ENCODE data around the gene ZFYVE26. TPM values are rescaled to one million over a fixed set of nuclear protein-coding genes. Genes with fewer than 3 reads are reported as not detected.

Gene ZFYVE26
- total RNA-seq, 1 experiment from 2014 or later = 13.2 TPM

- no peak for TF ChIP-seq CEBPB (IDR thresholded peaks at IDR 0.05; ENCODE audit: low read depth)
- TF ChIP-seq SRF (IDR thresholded peaks at IDR 0.05; ENCODE audit: low read depth) = no peak
- TF ChIP-seq SP1 (IDR thresholded peaks at IDR 0.05; ENCODE audit: low read depth) = no peak
- no peak for TF ChIP-seq SIN3A (IDR thresholded peaks at IDR 0.05; ENCODE audit: low read depth)
Observed at GRCh38 chr14:67784244-67784823, 32.1 kb downstream of the ZFYVE26 start (continued).

- Histone ChIP-seq H3K9ac (ENCODE audit: low read length) (no peak overlapping the region), H3K27ac (ENCODE audit: low read depth, low read length) (no peak overlapping the region), H3K36me3 (ENCODE audit: control insufficient read depth in 1 of 2, insufficient read depth in 2 of 2, low read length in 2 of 2) (peaks cover 15 to 18% of the 10 kb centered on the region in 2 experiments), H3K4me1 (ENCODE audit: control insufficient read depth in 1 of 2, insufficient read depth in 2 of 2, low read length in 2 of 2) (no peaks in the 10 kb centered on the region), H4K20me1 (ENCODE audit: insufficient read depth) (no peaks in the 10 kb centered on the region), H3K4me2 (ENCODE audit: low read length) (no peak overlapping the region), H3K27me3 (ENCODE audit: insufficient read depth, low read length) (no peaks in the 10 kb centered on the region), H2AFZ (ENCODE audit: low read depth, low read length, poor library complexity, severe bottlenecking) (no peak overlapping the region), H3K4me3 (replicated peaks in 1 of 2; ENCODE audit: low read depth in 1 of 2, low read length in 2 of 2) (no peak overlapping the region), H3K9me2 (ENCODE audit: insufficient read depth) (no peaks in the 10 kb centered on the region), H3K9me3 (ENCODE audit: control insufficient read depth in 1 of 2, insufficient read depth in 1 of 2, low read depth in 1 of 2, low read length in 2 of 2) (no peaks in the 10 kb centered on the region), H3K79me2 (ENCODE audit: insufficient read depth, low read length) (no peaks in the 10 kb centered on the region)
- POLR2A ChIA-PET = no interaction called here
- ATAC-seq (no peak), DNase-seq (ENCODE audit: low read depth, low spot score) (no peak)
- intact Hi-C loops (cut with micrococcal nuclease) = no loop called here
- CTCF ChIA-PET = no interaction called here
- RAD21 ChIA-PET (ENCODE audit: low non-redundant PET in 1 of 2, low total read pairs in 2 of 2, uncharacterized antibody in 2 of 2, unreplicated experiment in 2 of 2) = no interaction called here
- TF ChIP-seq EZH2phosphoT487 (IDR thresholded peaks at IDR 0.05; ENCODE audit: borderline replicate concordance) (no peak), ZFX (IDR thresholded peaks at IDR 0.05) (no peak), ATF3 (IDR thresholded peaks at IDR 0.05) (no peak), YY1 (IDR thresholded peaks at IDR 0.05; ENCODE audit: extremely low read depth, insufficient replicate concordance, low read depth, low read length) (no peak), ZBTB33 (IDR thresholded peaks at IDR 0.05; ENCODE audit: extremely low read depth, insufficient replicate concordance, low read length) (no peak), POLR2A (IDR thresholded peaks at IDR 0.05; ENCODE audit: borderline replicate concordance, extremely low read depth, insufficient read depth, insufficient read length) (no peak), MAX (IDR thresholded peaks at IDR 0.05) (no peak), SRF (IDR thresholded peaks at IDR 0.05; ENCODE audit: low read depth) (no peak), EGR1 (IDR thresholded peaks at IDR 0.05; ENCODE audit: low read depth) (no peak), CBX3 (IDR thresholded peaks at IDR 0.05; ENCODE audit: low read depth) (no peak), SIN3A (IDR thresholded peaks at IDR 0.05; ENCODE audit: low read depth) (no peak), JUND (IDR thresholded peaks at IDR 0.05) (no peak), ZNF274 (IDR thresholded peaks at IDR 0.05; ENCODE audit: low read depth, low read length) (no peak), SP1 (IDR thresholded peaks at IDR 0.05; ENCODE audit: low read depth) (no peak), FOSL1 (IDR thresholded peaks at IDR 0.05; ENCODE audit: low read depth) (no peak), CTCF (IDR thresholded peaks at IDR 0.05 in 2 of 3, conservative IDR thresholded peaks at IDR 0.05 in 1 of 3; ENCODE audit: borderline replicate concordance in 1 of 3, insufficient read depth in 1 of 3, low read depth in 2 of 3, low read length in 2 of 3) (no peak), ELF1 (IDR thresholded peaks at IDR 0.05; ENCODE audit: borderline replicate concordance, low read depth) (no peak), POLR2AphosphoS5 (IDR thresholded peaks at IDR 0.05; ENCODE audit: low read depth, low read length) (no peak)
- no TSS peak for BruUV-seq (replicated peaks)
Observed at GRCh38 chr14:67782090-67782489, 34.3 kb downstream of the ZFYVE26 start.
